GM04504 (cell line): ENCODE data around the gene INF2.

ENCODE experiments used
- DNase-seq: peaks from one replicate; pipeline ENCODE4 v3.0.0-alpha.2; 2012; ENCODE audit warnings: low read depth

The INF2 gene

GRCh38 chr14:104702673-104703072, 13.3 kb downstream of the INF2 start:
- no peak for DNase-seq

GRCh38 chr14:104703269-104703668, 13.9 kb downstream of the INF2 start:
- no peak for DNase-seq

GRCh38 chr14:104704252-104704651, 14.8 kb downstream of the INF2 start:
- DNase-seq: no peak

- DNase-seq: no peak
These were observed 16.1 kb downstream of the INF2 start for GRCh38 chr14:104705340-104706047.

- DNase-seq: no peak
These were observed 17.6 kb downstream of the INF2 start for GRCh38 chr14:104706733-104707607.

GRCh38 chr14:104707608-104708595, 18.5 kb downstream of the INF2 start:
- DNase-seq: no peak

- DNase-seq: no peak
These were observed 19.3 kb downstream of the INF2 start for GRCh38 chr14:104708606-104709268.

GRCh38 chr14:104709387-104710039, 20.1 kb downstream of the INF2 start:
- no peak for DNase-seq

- no peak for DNase-seq
These were observed 20.8 kb downstream of the INF2 start for GRCh38 chr14:104710071-104710735.

- DNase-seq: no peak
These were observed 23.7 kb downstream of the INF2 start for GRCh38 chr14:104712881-104713734.

GRCh38 chr14:104714066-104714465, 24.6 kb downstream of the INF2 start:
- no peak for DNase-seq

GRCh38 chr14:104714681-104715080, 25.3 kb downstream of the INF2 start:
- no peak for DNase-seq

- no peak for DNase-seq
These were observed 26.0 kb downstream of the INF2 start for GRCh38 chr14:104715416-104715815.

- no peak for DNase-seq
These were observed 26.5 kb downstream of the INF2 start for GRCh38 chr14:104715871-104716270.

GRCh38 chr14:104717137-104717536, 27.7 kb downstream of the INF2 start:
- DNase-seq: no peak

GRCh38 chr14:104717646-104718045, 28.2 kb downstream of the INF2 start:
- DNase-seq: no peak

GRCh38 chr14:104718147-104718546, 28.7 kb downstream of the INF2 start:
- DNase-seq: no peak

GRCh38 chr14:104718871-104719270, 29.5 kb downstream of the INF2 start:
- DNase-seq: no peak

- no peak for DNase-seq
These were observed 29.9 kb downstream of the INF2 start for GRCh38 chr14:104719343-104719742.
